Psoas muscle (tissue), 8 donors: ENCODE measurements around the gene CACNA2D4. TPM values are rescaled to one million over a fixed set of nuclear protein-coding genes. Genes with fewer than 3 reads are reported as not detected.
A peak's percentile ranks its signal among the peaks of the same experiment; 100 is the strongest.

Source experiments
- ATAC-seq, 4 donors: fragments of 200-7000 bp; cut with Tn5 transposase; one replicate each; pipeline ENCODE4 v1.9.1; 2020; ENCODE audit warnings: moderate library complexity in 3 of 4, mild to moderate bottlenecking in 2 of 4
- DNase-seq, 2 donors: peaks; one replicate each; pipeline ENCODE4 v3.0.0-alpha.2; 2020
- H3K27ac ChIP-seq: fragments of 200-600 bp; one replicate; pipeline ENCODE4 v1.8.0; 2022
- H3K27me3 ChIP-seq, 3 donors: fragments of 200-600 bp in 1 of 3; one replicate each; pipeline versions ENCODE4 v1.6.1 to v1.8.0; 2013 to 2022; ENCODE audit warnings: low read length in 2 of 3, mild to moderate bottlenecking in 2 of 3, moderate library complexity in 1 of 3; ENCODE audit not compliant: insufficient read depth in 3 of 3
- H3K36me3 ChIP-seq, 2 donors: fragments of 200-600 bp in 1 of 2; one replicate each; pipeline versions ENCODE4 v1.6.1 to v1.8.0; 2013 to 2022; ENCODE audit warnings: low read depth in 1 of 2, mild to moderate bottlenecking in 1 of 2, moderate library complexity in 1 of 2; ENCODE audit not compliant: insufficient read depth in 1 of 2
- H3K4me1 ChIP-seq: fragments of 200-600 bp; one replicate; pipeline ENCODE4 v1.8.0; 2022
- H3K4me3 ChIP-seq: fragments of 200-600 bp; one replicate; pipeline ENCODE4 v1.8.0; 2022; ENCODE audit warnings: mild to moderate bottlenecking
- H3K9me3 ChIP-seq: fragments of 200-600 bp; one replicate; pipeline ENCODE4 v1.8.0; 2022
- WGBS, 3 donors: extraction: QIAGEN DNeasy Blood & Tissue Kit; methylation state at CpG; one replicate each; pipeline versions ENCODE4 v1.1.6 to v1.1.7; 2013; 5-methylcytosine and 5-hydroxymethylcytosine counted together
- intact Hi-C, 2 donors: fragments of 100-400 bp; cut with DNase I; formaldehyde crosslinking; loops; one replicate each; pipeline versions ENCODE4 v1.11.0 to v1.14.2; 2022
- polyA plus RNA-seq, 3 donors: library from polyadenylated mRNA; stranded (reverse); fragments of 200-250 nt; gene quantifications; one replicate each; pipeline ENCODE4 v1.2.3, GENCODE V29; 2013
- total RNA-seq, 4 donors: library from RNA; stranded (reverse); fragmentation: NEBNext Ultra II Directional in 2 of 4; extraction: Animal tissue kit (Norgen Biotek cat#: 25700) in 2 of 4; gene quantifications; one replicate each; pipeline versions ENCODE4 v1.2.1 to v1.2.4, GENCODE V29; 2021 to 2023
- TF ChIP-seq, protein P1 (sequence below): fragments of 200-600 bp; IDR thresholded peaks from one replicate; pipeline ENCODE4 v1.8.0; 2022; ENCODE audit warnings: antibody characterized with exemption
- donor health status: healthy with polysubstance abuse.
- donor health status: DM: no; HTN: no; CAD: no; lungs with moderate emphysema.
- donor health status: Bipolar disorder and iron deficiency.
- donor health status: healthy.
- donor health status: DM: yes; HTN: yes; CAD: no.
- donor health status: DM: no; HTN: no; CAD: no.
- donor health status: DM: no; HTN: no; CAD: no.
- donor health status: DM: yes; HTN: yes; CAD: no.

Gene CACNA2D4
- total and polyA plus RNA-seq, 7 donors: 0.74 to 1.8 (median 0.93) TPM

DNA sequence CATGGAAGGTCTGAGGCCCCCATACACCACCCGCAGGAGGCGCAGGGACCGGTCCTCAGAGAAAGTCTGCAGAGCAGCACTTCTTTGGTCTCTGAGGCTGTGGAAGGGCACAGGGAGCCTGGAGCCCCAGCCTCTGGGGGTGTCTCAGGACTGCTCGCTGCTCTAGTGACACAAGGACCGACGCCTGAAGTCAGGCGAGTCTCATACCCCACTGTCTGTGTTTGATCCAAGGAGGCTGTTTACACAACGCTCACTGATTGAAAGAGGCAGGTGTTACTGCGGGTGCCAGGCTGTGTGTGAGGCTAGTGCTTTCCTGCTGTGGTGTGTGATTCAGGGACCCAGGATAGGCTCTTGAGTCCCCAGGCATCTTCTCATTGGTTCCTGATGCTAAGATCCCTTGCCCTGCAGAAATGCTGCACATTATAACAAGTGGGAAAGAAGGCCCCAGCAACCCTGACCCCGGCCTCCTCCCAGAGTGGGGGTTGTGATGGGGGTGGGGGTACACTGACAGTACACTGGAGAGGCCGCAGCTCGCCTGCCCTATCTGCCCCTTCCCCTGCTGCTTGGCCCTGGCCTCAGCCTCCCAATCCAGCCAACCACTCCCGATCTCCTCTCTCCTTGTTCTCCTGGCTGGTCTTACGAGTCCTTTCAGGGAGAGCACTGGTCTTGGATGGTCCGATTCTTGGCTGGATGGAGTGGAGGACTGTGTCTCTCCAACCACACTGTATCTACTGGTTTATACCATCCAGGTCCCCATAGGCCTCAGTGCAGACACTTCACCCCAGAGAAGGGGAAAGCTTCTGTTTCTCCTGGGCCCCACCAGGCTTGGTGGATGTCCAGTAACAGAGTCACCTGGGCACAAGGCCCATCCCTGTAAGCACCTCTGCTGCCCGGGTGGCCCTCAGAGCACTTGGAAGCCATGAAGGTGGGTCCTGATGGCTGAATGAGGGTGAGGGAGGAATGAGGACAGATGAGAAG, 6.6 kb downstream of the CACNA2D4 start:
- H3K36me3 ChIP-seq: no peaks in the 10 kb centered on the region
- H3K9me3 ChIP-seq: no peaks in the 10 kb centered on the region
- DNase-seq (peak; percentile 54 to 88), ATAC-seq (peak; percentile 95 to 99 (median 98))
- 37 to 57% (median 37%) methylated on average over 16 of the region's 16 CpGs for WGBS, 3 donors
- H3K4me1 ChIP-seq: peaks cover 18% of the 10 kb centered on the region
- H3K27me3 ChIP-seq: no peaks in the 10 kb centered on the region
- TF ChIP-seq, protein P1, sequence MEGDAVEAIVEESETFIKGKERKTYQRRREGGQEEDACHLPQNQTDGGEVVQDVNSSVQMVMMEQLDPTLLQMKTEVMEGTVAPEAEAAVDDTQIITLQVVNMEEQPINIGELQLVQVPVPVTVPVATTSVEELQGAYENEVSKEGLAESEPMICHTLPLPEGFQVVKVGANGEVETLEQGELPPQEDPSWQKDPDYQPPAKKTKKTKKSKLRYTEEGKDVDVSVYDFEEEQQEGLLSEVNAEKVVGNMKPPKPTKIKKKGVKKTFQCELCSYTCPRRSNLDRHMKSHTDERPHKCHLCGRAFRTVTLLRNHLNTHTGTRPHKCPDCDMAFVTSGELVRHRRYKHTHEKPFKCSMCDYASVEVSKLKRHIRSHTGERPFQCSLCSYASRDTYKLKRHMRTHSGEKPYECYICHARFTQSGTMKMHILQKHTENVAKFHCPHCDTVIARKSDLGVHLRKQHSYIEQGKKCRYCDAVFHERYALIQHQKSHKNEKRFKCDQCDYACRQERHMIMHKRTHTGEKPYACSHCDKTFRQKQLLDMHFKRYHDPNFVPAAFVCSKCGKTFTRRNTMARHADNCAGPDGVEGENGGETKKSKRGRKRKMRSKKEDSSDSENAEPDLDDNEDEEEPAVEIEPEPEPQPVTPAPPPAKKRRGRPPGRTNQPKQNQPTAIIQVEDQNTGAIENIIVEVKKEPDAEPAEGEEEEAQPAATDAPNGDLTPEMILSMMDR: no peak
- H3K27ac ChIP-seq: peak overlapping the region; percentile 90
- intact Hi-C loops: loop anchor here in 1 of 2 donors (5.0 kb wide), 1 partner anchor 75 kb away; no protein-coding TSS in a partner anchor
- H3K4me3 ChIP-seq: peak overlapping the region; percentile 30

- H3K9me3 ChIP-seq: peaks cover 2% of the 10 kb centered on the region
- DNase-seq (no peak), ATAC-seq (no peak)
- H3K27me3 ChIP-seq: no peaks in the 10 kb centered on the region
- H3K36me3 ChIP-seq: no peaks in the 10 kb centered on the region
- H3K4me3 ChIP-seq: no peak overlapping the region
- 95 to 96% (median 95%) methylated on average over 3 of the region's 3 CpGs for WGBS, 3 donors
- intact Hi-C loops: loop anchor here in 1 of 2 donors (5.0 kb wide), 1 partner anchor 73 kb away; no protein-coding TSS in a partner anchor
- TF ChIP-seq, protein P1: no peak
- H3K27ac ChIP-seq: no peak overlapping the region
- H3K4me1 ChIP-seq: peaks cover 19% of the 10 kb centered on the region
Observed at GRCh38 chr12:1910468-1910867, 8.0 kb downstream of the CACNA2D4 start.

GRCh38 chr12:1908758-1909157, 9.7 kb downstream of the CACNA2D4 start:
- ATAC-seq: no peak
- WGBS, 3 donors: 96 to 97% (median 97%) methylated on average over 17 to 26 of the region's 26 CpGs

GRCh38 chr12:1907652-1908611, 10.5 kb downstream of the CACNA2D4 start:
- Histone ChIP-seq H3K4me1 (peaks cover 19% of the 10 kb centered on the region), H3K9me3 (peaks cover 20% of the 10 kb centered on the region), H3K36me3 (no peaks in the 10 kb centered on the region), H3K27me3 (no peaks in the 10 kb centered on the region), H3K4me3 (no peak overlapping the region), H3K27ac (no peak overlapping the region)
- intact Hi-C loops: no loop called here
- TF ChIP-seq, protein P1: no peak
- peak in 1 of 2 donors; percentile 48 for DNase-seq
- WGBS, 3 donors: 41 to 47% (median 46%) methylated on average over 65 to 67 of the region's 67 CpGs
- no peak for ATAC-seq

More at GRCh38 chr12:1908758-1909157, 9.7 kb downstream of the CACNA2D4 start:
- Histone ChIP-seq H3K27me3 (no peaks in the 10 kb centered on the region), H3K9me3 (peaks cover 13% of the 10 kb centered on the region), H3K27ac (no peak overlapping the region), H3K4me3 (no peak overlapping the region), H3K4me1 (peaks cover 19% of the 10 kb centered on the region), H3K36me3 (no peaks in the 10 kb centered on the region)
- intact Hi-C loops: no loop called here
- DNase-seq: no peak
- TF ChIP-seq, protein P1: no peak
